HCT116 (cell line): ENCODE results near the gene IBA57. TPM values are rescaled to one million over a fixed set of nuclear protein-coding genes. Genes with fewer than 3 reads are reported as not detected.

Experiments used
- ATAC-seq: fragments of 200-7000 bp; cut with Tn5 transposase; 2 replicates; pipeline ENCODE4 v1.9.1; 2020; ENCODE audit warnings: mild to moderate bottlenecking, moderate library complexity
- BruUV-seq: library from RNA; stranded (reverse); fragments of 400-500 nt; replicated peaks from 2 replicates; lab custom pipeline; 2021; lab: Mats Ljungman, UMichigan
- CTCF ChIA-PET: fragments of 300-600 bp; sonication (Branson Sonifier 250); formaldehyde crosslinking; loops from one replicate; lab custom pipeline; 2021; ENCODE audit warnings: antibody characterized with exemption; lab: Charles Lee
- POLR2A ChIA-PET: fragments of 300-600, 350-600 bp; sonication (Branson Sonifier 250); formaldehyde crosslinking; loops from one replicate; lab custom pipeline; 2021; ENCODE audit warnings: antibody characterized with exemption; lab: Charles Lee
- RAD21 ChIA-PET, 2 experiments: fragments of 300-600 bp; sonication (Branson Sonifier 250); formaldehyde crosslinking; loops; one replicate each; lab custom pipeline; 2023; ENCODE audit warnings: low total read pairs in 2 of 2; ENCODE audit not compliant: uncharacterized antibody in 2 of 2, unreplicated experiment in 2 of 2, low non-redundant PET in 1 of 2; lab: Charles Lee
- DNase-seq: peaks from one replicate; pipeline ENCODE4 v3.0.0-alpha.2; 2010; ENCODE audit warnings: low read depth, low spot score
- H2AFZ ChIP-seq: fragments of 200-600 bp; shearing (Covaris generic), sonication (generic); 2 replicates; pipeline ENCODE4 v1.6.1; 2017; ENCODE audit warnings: low read depth, mixed run types, mixed read lengths, antibody characterized with exemption, low read length; ENCODE audit not compliant: poor library complexity, severe bottlenecking
- H3K27ac ChIP-seq: 2 replicates; pipeline ENCODE4 v1.5.1; 2012; ENCODE audit warnings: low read depth, low read length
- H3K27me3 ChIP-seq: fragments of 200-600 bp; sonication (generic); 2 replicates; pipeline ENCODE4 v1.6.1; 2016; ENCODE audit warnings: mixed run types, low read length, mixed read lengths; ENCODE audit not compliant: insufficient read depth
- H3K36me3 ChIP-seq, 2 experiments: fragments of 200-500 bp in 1 of 2; fragments of 200-600 bp in 1 of 2; sonication (Bioruptor generic) in 1 of 2; sonication (generic) in 1 of 2; 2 replicates each; pipeline versions ENCODE4 v1.5.1 to v1.6.1; 2014 to 2016; ENCODE audit warnings: low read length in 2 of 2, inconsistent platforms in 1 of 2, mixed read lengths in 1 of 2, mixed run types in 1 of 2; ENCODE audit not compliant: insufficient read depth in 2 of 2, control insufficient read depth in 1 of 2
- H3K4me1 ChIP-seq, 2 experiments: fragments of 200-600 bp in 1 of 2; sonication (generic) in 1 of 2; 2 replicates each; pipeline versions ENCODE4 v1.5.1 to v1.6.1; 2012 to 2017; ENCODE audit warnings: low read length in 2 of 2, inconsistent platforms in 1 of 2, mild to moderate bottlenecking in 1 of 2, mixed read lengths in 1 of 2, mixed run types in 1 of 2, moderate library complexity in 1 of 2; ENCODE audit not compliant: insufficient read depth in 2 of 2, control insufficient read depth in 1 of 2
- H3K4me2 ChIP-seq: fragments of 200-600 bp; sonication (generic); 2 replicates; pipeline ENCODE4 v1.6.1; 2017; ENCODE audit warnings: mixed run types, low read length, mixed read lengths
- H3K4me3 ChIP-seq, 2 experiments: fragments of 200-600 bp in 1 of 2; sonication (generic) in 1 of 2; replicated peaks in 1 of 2; 2 replicates each; pipeline ENCODE4 v1.5.1; 2011 to 2016; ENCODE audit warnings: low read length in 2 of 2, control low read depth in 1 of 2, low read depth in 1 of 2, mild to moderate bottlenecking in 1 of 2, mixed read lengths in 1 of 2, mixed run types in 1 of 2
- H3K79me2 ChIP-seq: fragments of 200-600 bp; sonication (generic); 2 replicates; pipeline ENCODE4 v1.6.1; 2017; ENCODE audit warnings: mild to moderate bottlenecking, mixed run types, low read length, moderate library complexity, mixed read lengths; ENCODE audit not compliant: insufficient read depth
- H3K9ac ChIP-seq: fragments of 200-600 bp; sonication (generic); 2 replicates; pipeline ENCODE4 v1.6.1; 2016; ENCODE audit warnings: low read length, mixed read lengths
- H3K9me2 ChIP-seq: fragments of 200-600 bp; sonication (generic), shearing (Covaris generic); 2 replicates; pipeline ENCODE4 v1.6.1; 2017; ENCODE audit warnings: mixed run types, mild to moderate bottlenecking, moderate library complexity; ENCODE audit not compliant: insufficient read depth
- H3K9me3 ChIP-seq, 2 experiments: fragments of 200-500 bp in 1 of 2; fragments of 200-600 bp in 1 of 2; sonication (Bioruptor generic) in 1 of 2; sonication (generic) in 1 of 2; 2 replicates each; pipeline ENCODE4 v1.6.1; 2014 to 2017; ENCODE audit warnings: low read length in 2 of 2, mixed read lengths in 2 of 2, inconsistent platforms in 1 of 2, low read depth in 1 of 2, mild to moderate bottlenecking in 1 of 2, mixed run types in 1 of 2, moderate library complexity in 1 of 2; ENCODE audit not compliant: control insufficient read depth in 1 of 2, insufficient read depth in 1 of 2
- H4K20me1 ChIP-seq: fragments of 200-600 bp; sonication (generic), shearing (Covaris generic); 2 replicates; pipeline ENCODE4 v1.6.1; 2017; ENCODE audit warnings: mixed run types, mild to moderate bottlenecking, moderate library complexity; ENCODE audit not compliant: insufficient read depth
- CBX3 ChIP-seq: IDR thresholded peaks from 2 replicates; pipeline ENCODE4 v1.6.1; 2012; ENCODE audit warnings: low read depth
- ELF1 ChIP-seq: IDR thresholded peaks from 2 replicates; pipeline ENCODE4 v1.6.1; 2012; ENCODE audit warnings: low read depth, borderline replicate concordance
- EZH2 ChIP-seq: fragments of 200-600 bp; sonication (generic); IDR thresholded peaks from 2 replicates; pipeline ENCODE4 v1.6.1; 2017; ENCODE audit warnings: antibody characterized with exemption, mixed run types
- EZH2phosphoT487 ChIP-seq: fragments of 200-600 bp; IDR thresholded peaks from 2 replicates; pipeline ENCODE4 v1.6.1; 2018; ENCODE audit warnings: antibody characterized with exemption, borderline replicate concordance
- FOSL1 ChIP-seq: IDR thresholded peaks from 2 replicates; pipeline ENCODE4 v1.6.1; 2012; ENCODE audit warnings: low read depth
- MAX ChIP-seq: IDR thresholded peaks from 2 replicates; pipeline ENCODE4 v1.6.1; 2012
- POLR2A ChIP-seq: IDR thresholded peaks from 2 replicates; pipeline ENCODE4 v1.7.0; 2011; ENCODE audit warnings: borderline replicate concordance; ENCODE audit not compliant: insufficient read depth, insufficient read length; ENCODE audit errors: extremely low read depth
- SP1 ChIP-seq: IDR thresholded peaks from 2 replicates; pipeline ENCODE4 v1.6.1; 2012; ENCODE audit warnings: low read depth
- TCF7L2 ChIP-seq: IDR thresholded peaks from 2 replicates; pipeline ENCODE4 v1.7.0; 2011; ENCODE audit warnings: borderline replicate concordance, inconsistent platforms; ENCODE audit not compliant: insufficient read depth, insufficient read length; ENCODE audit errors: extremely low read depth
- YY1 ChIP-seq: IDR thresholded peaks from 2 replicates; pipeline ENCODE4 v1.6.1; 2011; ENCODE audit warnings: low read length, low read depth, moderate library complexity, mild to moderate bottlenecking; ENCODE audit not compliant: insufficient replicate concordance; ENCODE audit errors: extremely low read depth
- intact Hi-C: fragments of 100-400 bp; cut with micrococcal nuclease; formaldehyde crosslinking; loops from 2 replicates; pipeline ENCODE4 v1.10.0; 2022
- total RNA-seq: library from RNA; stranded (reverse); gene quantifications from one replicate; pipeline ENCODE4 v1.2.1, GENCODE V29; 2021; ENCODE audit not compliant: unreplicated experiment
- TF ChIP-seq, protein P1 (sequence below): IDR thresholded peaks from 2 replicates; pipeline ENCODE4 v1.6.1; 2012; ENCODE audit warnings: low read depth
- TF ChIP-seq, protein P2 (sequence below), 3 experiments: fragments of 200-600 bp in 1 of 3; sonication (generic) in 1 of 3; IDR thresholded peaks in 2 of 3; conservative IDR thresholded peaks in 1 of 3; 2 replicates each; pipeline ENCODE4 v1.5.1; 2012 to 2017; ENCODE audit warnings: low read depth in 2 of 3, low read length in 2 of 3, antibody characterized with exemption in 1 of 3, borderline replicate concordance in 1 of 3, control low read depth in 1 of 3, mild to moderate bottlenecking in 1 of 3, mixed read lengths in 1 of 3, mixed run types in 1 of 3, moderate library complexity in 1 of 3; ENCODE audit not compliant: insufficient read depth in 1 of 3
- TF ChIP-seq, protein P3 (sequence below): IDR thresholded peaks from 2 replicates; pipeline ENCODE4 v1.6.1; 2012

Gene IBA57
- total RNA-seq, 1 experiment from 2014 or later: 11.6 TPM

DNA sequence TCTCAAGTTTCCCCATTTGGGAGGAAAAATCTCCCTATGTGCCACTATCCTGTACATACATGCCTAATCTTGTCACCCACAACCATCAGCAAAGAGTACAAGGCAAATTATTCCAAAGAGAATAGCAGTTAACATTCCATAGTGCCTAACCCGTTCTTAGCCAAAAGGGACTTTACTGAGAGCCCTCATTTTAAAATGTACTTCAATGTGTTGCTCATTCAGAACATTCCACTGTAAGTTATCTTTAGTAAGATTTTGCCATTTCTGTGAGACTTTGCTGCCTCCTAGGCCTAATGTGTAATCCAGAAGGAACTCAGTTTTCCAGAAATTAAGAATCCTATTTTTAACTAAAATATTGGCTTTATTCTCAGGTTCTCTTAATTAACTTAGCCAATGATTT, 45.3 kb upstream of the IBA57 start:
- Histone ChIP-seq H3K9me2 (no peaks in the 10 kb centered on the region), H3K9ac (no peak overlapping the region), H3K4me3 (no peak overlapping the region), H3K27me3 (no peaks in the 10 kb centered on the region), H4K20me1 (no peaks in the 10 kb centered on the region), H3K27ac (no peak overlapping the region), H3K36me3 (no peaks in the 10 kb centered on the region), H3K4me2 (no peak overlapping the region), H3K9me3 (peaks cover 0 to 5% of the 10 kb centered on the region in 2 experiments; a peak in 2 of 4 replicates), H3K79me2 (no peaks in the 10 kb centered on the region), H2AFZ (no peak overlapping the region), H3K4me1 (no peaks in the 10 kb centered on the region)
- CTCF ChIA-PET: interaction anchor here (2.5 kb wide), 1 partner anchor 10 kb away, joined by 8 read pairs; no protein-coding TSS in a partner anchor
- ATAC-seq: no peak
- no peak for DNase-seq
- RAD21 ChIA-PET: no interaction called here
- intact Hi-C loops: no loop called here
- POLR2A ChIA-PET: no interaction called here
- TF ChIP-seq CBX3 (no peak), TCF7L2 (no peak), SP1 (no peak), YY1 (no peak), MAX (no peak), EZH2phosphoT487 (no peak), ELF1 (no peak), EZH2 (no peak), POLR2A (no peak), FOSL1 (no peak)
- TF ChIP-seq, protein P1, sequence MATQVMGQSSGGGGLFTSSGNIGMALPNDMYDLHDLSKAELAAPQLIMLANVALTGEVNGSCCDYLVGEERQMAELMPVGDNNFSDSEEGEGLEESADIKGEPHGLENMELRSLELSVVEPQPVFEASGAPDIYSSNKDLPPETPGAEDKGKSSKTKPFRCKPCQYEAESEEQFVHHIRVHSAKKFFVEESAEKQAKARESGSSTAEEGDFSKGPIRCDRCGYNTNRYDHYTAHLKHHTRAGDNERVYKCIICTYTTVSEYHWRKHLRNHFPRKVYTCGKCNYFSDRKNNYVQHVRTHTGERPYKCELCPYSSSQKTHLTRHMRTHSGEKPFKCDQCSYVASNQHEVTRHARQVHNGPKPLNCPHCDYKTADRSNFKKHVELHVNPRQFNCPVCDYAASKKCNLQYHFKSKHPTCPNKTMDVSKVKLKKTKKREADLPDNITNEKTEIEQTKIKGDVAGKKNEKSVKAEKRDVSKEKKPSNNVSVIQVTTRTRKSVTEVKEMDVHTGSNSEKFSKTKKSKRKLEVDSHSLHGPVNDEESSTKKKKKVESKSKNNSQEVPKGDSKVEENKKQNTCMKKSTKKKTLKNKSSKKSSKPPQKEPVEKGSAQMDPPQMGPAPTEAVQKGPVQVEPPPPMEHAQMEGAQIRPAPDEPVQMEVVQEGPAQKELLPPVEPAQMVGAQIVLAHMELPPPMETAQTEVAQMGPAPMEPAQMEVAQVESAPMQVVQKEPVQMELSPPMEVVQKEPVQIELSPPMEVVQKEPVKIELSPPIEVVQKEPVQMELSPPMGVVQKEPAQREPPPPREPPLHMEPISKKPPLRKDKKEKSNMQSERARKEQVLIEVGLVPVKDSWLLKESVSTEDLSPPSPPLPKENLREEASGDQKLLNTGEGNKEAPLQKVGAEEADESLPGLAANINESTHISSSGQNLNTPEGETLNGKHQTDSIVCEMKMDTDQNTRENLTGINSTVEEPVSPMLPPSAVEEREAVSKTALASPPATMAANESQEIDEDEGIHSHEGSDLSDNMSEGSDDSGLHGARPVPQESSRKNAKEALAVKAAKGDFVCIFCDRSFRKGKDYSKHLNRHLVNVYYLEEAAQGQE: no peak
- TF ChIP-seq, protein P2, sequence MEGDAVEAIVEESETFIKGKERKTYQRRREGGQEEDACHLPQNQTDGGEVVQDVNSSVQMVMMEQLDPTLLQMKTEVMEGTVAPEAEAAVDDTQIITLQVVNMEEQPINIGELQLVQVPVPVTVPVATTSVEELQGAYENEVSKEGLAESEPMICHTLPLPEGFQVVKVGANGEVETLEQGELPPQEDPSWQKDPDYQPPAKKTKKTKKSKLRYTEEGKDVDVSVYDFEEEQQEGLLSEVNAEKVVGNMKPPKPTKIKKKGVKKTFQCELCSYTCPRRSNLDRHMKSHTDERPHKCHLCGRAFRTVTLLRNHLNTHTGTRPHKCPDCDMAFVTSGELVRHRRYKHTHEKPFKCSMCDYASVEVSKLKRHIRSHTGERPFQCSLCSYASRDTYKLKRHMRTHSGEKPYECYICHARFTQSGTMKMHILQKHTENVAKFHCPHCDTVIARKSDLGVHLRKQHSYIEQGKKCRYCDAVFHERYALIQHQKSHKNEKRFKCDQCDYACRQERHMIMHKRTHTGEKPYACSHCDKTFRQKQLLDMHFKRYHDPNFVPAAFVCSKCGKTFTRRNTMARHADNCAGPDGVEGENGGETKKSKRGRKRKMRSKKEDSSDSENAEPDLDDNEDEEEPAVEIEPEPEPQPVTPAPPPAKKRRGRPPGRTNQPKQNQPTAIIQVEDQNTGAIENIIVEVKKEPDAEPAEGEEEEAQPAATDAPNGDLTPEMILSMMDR (IDR thresholded peaks at IDR 0.05 in 2 of 3, conservative IDR thresholded peaks at IDR 0.05 in 1 of 3; ENCODE audit: borderline replicate concordance in 1 of 3, insufficient read depth in 1 of 3, low read depth in 2 of 3, low read length in 2 of 3): no peak
- TF ChIP-seq, protein P3, sequence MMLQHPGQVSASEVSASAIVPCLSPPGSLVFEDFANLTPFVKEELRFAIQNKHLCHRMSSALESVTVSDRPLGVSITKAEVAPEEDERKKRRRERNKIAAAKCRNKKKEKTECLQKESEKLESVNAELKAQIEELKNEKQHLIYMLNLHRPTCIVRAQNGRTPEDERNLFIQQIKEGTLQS: no peak
- BruUV-seq: no TSS peak
